ENCODE results near the gene DGAT2.

The DGAT2 gene

GRCh38 chr11:75823415-75823814 lies 54.8 kb downstream of the DGAT2 start:
- no peak for DNase-seq (ENCODE audit: low read depth in 2 of 3, low spot score in 1 of 3)

- no peak for DNase-seq (ENCODE audit: low read depth in 2 of 3, low spot score in 1 of 3)
Observed at GRCh38 chr11:75823946-75824345, 55.4 kb downstream of the DGAT2 start.

DNA sequence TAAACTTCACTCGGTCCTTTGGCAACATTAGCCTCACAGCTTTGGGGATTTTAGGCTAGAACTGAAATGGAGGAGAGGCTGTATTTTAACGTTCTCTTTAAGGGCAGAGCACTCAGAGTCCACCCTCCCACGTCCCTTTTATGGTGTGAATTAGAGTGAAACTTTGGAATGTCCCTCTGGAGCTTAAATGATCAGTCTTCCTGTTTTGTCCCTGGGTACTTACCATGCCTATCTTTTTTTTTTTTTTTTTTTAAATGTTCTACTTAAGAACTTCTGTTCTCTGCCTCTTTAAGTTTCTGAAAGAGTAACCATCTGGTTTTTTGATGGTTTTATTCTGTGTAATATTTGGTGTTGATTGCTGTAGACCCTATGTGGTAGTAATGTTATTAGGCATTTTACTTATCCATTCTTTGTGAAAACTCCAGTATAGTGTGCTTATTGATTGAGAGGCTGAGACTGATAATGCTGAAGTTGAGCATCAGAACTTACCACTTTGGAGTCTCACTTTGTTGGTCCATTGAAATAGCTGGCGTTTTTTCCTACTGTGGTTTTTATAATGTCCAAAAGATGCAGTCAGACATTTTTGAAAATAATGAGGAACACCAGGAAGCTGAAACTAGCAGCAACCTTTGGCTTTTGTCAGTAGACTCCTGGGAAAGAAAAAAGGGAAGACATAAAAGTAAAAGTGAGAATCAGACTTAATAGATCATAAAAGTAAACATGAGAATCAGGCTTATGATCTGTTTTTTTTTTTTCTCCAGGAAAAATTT lies 58.1 kb downstream of the DGAT2 start:
- no peak for DNase-seq (ENCODE audit: low read depth in 2 of 3, low spot score in 1 of 3)

DNA sequence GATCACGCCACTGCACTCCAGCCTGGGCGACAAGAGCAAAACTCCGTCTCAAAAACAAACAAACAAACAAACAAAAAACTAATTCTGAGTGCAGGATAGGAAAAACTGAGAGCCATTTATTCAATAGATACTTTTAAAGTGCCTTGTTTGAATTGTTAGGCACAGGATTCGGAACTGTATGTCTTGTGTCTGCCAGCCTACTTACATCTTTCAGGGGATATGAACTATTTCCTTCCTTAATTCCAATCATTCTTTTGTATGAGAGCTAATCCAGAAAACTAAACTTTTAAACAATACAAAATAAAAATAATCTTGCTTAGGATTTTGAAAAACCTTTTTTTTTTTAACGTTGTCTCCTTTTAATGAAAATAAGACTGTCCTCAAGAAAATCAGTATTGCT lies 59.0 kb downstream of the DGAT2 start:
- DNase-seq (ENCODE audit: low read depth in 2 of 3, low spot score in 1 of 3): no peak

DNA sequence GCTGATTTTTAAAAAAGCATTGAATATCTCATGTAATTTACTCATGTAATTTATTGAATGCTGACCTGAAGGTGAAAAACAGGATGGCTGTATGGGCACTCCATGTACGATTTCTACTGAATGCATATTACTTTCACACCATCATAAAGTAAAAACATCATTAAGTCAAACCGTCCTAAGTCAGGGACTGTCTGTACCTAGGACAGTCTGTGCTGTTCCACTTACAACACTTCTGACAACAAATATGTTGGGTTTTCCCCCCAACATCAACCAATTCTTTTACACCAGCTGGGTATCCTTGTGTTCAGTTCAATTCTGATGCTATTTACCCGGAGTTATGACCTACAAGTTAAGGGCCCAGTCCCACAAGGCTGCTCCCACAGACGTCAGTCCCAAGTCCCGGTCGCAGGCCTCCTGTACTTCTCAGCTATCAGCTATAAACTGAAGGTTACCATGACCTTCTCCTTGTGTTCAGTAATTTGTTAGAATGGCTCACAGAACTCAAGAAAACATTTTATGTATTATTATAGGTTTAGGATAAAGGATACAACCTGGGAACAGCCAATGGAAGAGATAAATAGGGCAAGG lies 63.4 kb downstream of the DGAT2 start:
- no peak for DNase-seq (ENCODE audit: low read depth in 2 of 3, low spot score in 1 of 3)

- no peak for DNase-seq (ENCODE audit: low read depth in 2 of 3, low spot score in 1 of 3)
Observed at GRCh38 chr11:75834728-75835127, 66.2 kb downstream of the DGAT2 start.

- no peak for DNase-seq (ENCODE audit: low read depth in 2 of 3, low spot score in 1 of 3)
Observed at GRCh38 chr11:75836417-75836816, 67.8 kb downstream of the DGAT2 start.

- DNase-seq (ENCODE audit: low read depth in 2 of 3, low spot score in 1 of 3): no peak
Observed at GRCh38 chr11:75839851-75840250, 71.3 kb downstream of the DGAT2 start.

- no peak for DNase-seq (ENCODE audit: low read depth in 2 of 3, low spot score in 1 of 3)
Observed at GRCh38 chr11:75840522-75840921, 71.9 kb downstream of the DGAT2 start.

- DNase-seq (ENCODE audit: low read depth in 2 of 3, low spot score in 1 of 3): no peak
Observed at GRCh38 chr11:75841739-75842138, 73.2 kb downstream of the DGAT2 start.

DNA sequence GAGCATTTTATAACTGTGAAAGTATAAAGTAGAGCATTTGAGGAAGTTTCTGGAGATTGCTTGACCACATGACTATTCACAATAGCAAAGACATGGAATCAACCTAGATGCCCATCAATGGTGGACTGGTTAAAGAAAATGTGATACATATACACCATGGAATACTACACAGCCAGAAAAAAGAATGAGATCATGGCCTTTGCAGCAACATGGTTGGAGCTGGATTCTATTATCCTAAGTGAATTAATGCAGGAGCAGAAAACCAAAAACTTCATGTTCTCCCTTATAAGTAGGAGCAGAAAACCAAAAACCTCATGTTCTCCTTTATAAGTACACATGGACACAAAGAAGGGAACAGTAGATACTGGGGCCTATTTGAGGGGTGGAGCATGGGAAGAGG lies 76.7 kb downstream of the DGAT2 start:
- DNase-seq (ENCODE audit: low read depth in 2 of 3, low spot score in 1 of 3): no peak

- no peak for DNase-seq (ENCODE audit: low read depth in 2 of 3, low spot score in 1 of 3)
Observed at GRCh38 chr11:75849894-75850293, 81.3 kb downstream of the DGAT2 start.

- no peak for DNase-seq (ENCODE audit: low read depth in 2 of 3, low spot score in 1 of 3)
Observed at GRCh38 chr11:75850787-75851186, 82.2 kb downstream of the DGAT2 start.
